Caki2 (cell line): Measurements from ENCODE around the gene NSD1. TPM values are rescaled to one million over a fixed set of nuclear protein-coding genes. Genes with fewer than 3 reads are reported as not detected.
A peak's percentile ranks its signal among the peaks of the same experiment; 100 is the strongest.

Experiments
- DNase-seq: peaks from one replicate; pipeline ENCODE4 v3.0.0-alpha.2; 2015; ENCODE audit warnings: low read depth
- in situ Hi-C: cut with HindIII; loops from 2 replicates; pipeline ENCODE4 v1.10.0; 2016; ENCODE audit warnings: low sequenced_read_pairs, low pct_unique_long_range_greater_than_20kb, mixed read lengths
- total RNA-seq: library from RNA; depleted of rRNA; stranded (reverse); fragments of >200 nt; shearing (Covaris generic); gene quantifications from 2 replicates; pipeline ENCODE4 v1.2.3, GENCODE V29; 2014; ENCODE audit warnings: low replicate concordance

Gene NSD1
- total RNA-seq, 1 experiment from 2014 or later = 15.4 TPM

GRCh38 chr5:177116631-177117373, 16.8 kb upstream of the NSD1 start:
- no peak for DNase-seq

GRCh38 chr5:177117441-177118045, 16.0 kb upstream of the NSD1 start:
- no peak for DNase-seq
- in situ Hi-C loops = no loop called here

More at GRCh38 chr5:177116631-177117373, 16.8 kb upstream of the NSD1 start:
- in situ Hi-C loops = no loop called here

- in situ Hi-C loops = no loop called here
- DNase-seq = no peak
These were observed 11.0 kb upstream of the NSD1 start for GRCh38 chr5:177122566-177122965.

GRCh38 chr5:177123789-177124485, 9.6 kb upstream of the NSD1 start:
- DNase-seq = no peak
- in situ Hi-C loops = no loop called here

- in situ Hi-C loops = no loop called here
- DNase-seq = no peak
These were observed 9.0 kb upstream of the NSD1 start for GRCh38 chr5:177124486-177124991.

- DNase-seq = no peak
- in situ Hi-C loops = no loop called here
These were observed 6.8 kb upstream of the NSD1 start for GRCh38 chr5:177126771-177127170.

GRCh38 chr5:177128551-177128981, 5.0 kb upstream of the NSD1 start:
- in situ Hi-C loops = no loop called here
- DNase-seq = no peak

- DNase-seq = no peak
- in situ Hi-C loops = no loop called here
These were observed 3.2 kb upstream of the NSD1 start for GRCh38 chr5:177130211-177131018.

- in situ Hi-C loops = no loop called here
- no peak for DNase-seq
These were observed 2.6 kb upstream of the NSD1 start for GRCh38 chr5:177131019-177131320.

- DNase-seq = no peak
- in situ Hi-C loops = no loop called here
These were observed 2.0 kb upstream of the NSD1 start for GRCh38 chr5:177131352-177132135.

- in situ Hi-C loops = no loop called here
- DNase-seq = no peak
These were observed 1.2 kb upstream of the NSD1 start for GRCh38 chr5:177132136-177133095.

GRCh38 chr5:177133853-177134696, 502 bp downstream of the NSD1 start:
- peak; percentile 74 for DNase-seq
- in situ Hi-C loops = no loop called here

- DNase-seq = no peak
- in situ Hi-C loops = no loop called here
These were observed 1.2 kb downstream of the NSD1 start for GRCh38 chr5:177134697-177135225.

- no peak for DNase-seq
- in situ Hi-C loops = no loop called here
These were observed 6.7 kb downstream of the NSD1 start for GRCh38 chr5:177140312-177140711.

- DNase-seq = no peak
- in situ Hi-C loops = no loop called here
These were observed 7.9 kb downstream of the NSD1 start for GRCh38 chr5:177141496-177141895.

GRCh38 chr5:177142098-177142611, 8.6 kb downstream of the NSD1 start:
- DNase-seq = no peak
- in situ Hi-C loops = no loop called here
